Stimulated activated CD8-positive, alpha-beta memory T cell treated with anti-CD3 and anti-CD28 coated beads, Interleukin-12 subunit alpha, Interleukin-12 subunit beta, amount 100 ng/mL, for 1 hour (primary cell): ENCODE measurements around the gene RTF1.
"Not testable (repeated sequence)": the region's sequence is repeated elsewhere in the genome, so short reads cannot be mapped to it uniquely, and the experiment has no call there.

ENCODE experiments used
- DNase-seq: peaks from one replicate; pipeline ENCODE4 v3.0.0-alpha.2; 2020; ENCODE audit warnings: low read depth

The RTF1 gene

DNA sequence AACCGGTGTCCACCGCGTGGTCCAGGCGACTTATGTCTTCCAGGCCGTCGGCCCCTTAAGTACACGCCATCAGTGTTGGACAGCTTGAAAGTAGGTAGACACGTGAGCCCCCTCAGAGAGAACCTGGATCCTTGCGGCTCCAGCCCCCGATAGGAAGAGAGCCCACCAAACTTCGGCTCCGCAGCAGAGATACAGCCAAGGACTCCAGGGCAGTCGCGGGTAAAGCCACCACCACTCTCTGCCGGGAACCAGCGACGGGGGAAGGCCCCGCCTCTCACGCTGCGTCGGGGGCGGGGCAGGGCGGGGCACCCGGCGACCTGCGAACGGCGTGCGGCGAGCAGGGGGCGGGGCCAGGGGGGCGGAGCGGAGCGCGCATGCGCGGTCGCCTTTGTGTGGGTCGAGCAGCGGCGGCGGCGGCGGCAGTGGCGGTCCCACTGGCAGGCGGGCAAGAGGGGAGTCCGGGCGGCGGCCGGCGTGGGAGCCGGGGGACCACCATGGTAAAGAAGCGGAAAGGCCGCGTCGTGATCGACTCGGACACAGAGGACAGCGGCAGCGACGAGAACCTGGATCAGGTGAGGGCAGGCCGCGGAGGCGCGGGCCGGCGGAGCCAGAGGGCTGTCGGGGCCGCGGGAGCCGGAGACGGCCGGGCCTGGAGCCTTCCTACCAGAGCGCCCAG lies at the start of gene RTF1:
TSS of gene RTF1 (plus strand) at position 354 of the 676 bp plus-strand sequence. CDS start at position 375, 21 bp downstream.
- DNase-seq = peak; percentile 96

GRCh38 chr15:41367418-41367817 lies 49.5 kb upstream of the RTF1 start:
- no peak for DNase-seq

GRCh38 chr15:41377978-41378377 lies 38.9 kb upstream of the RTF1 start:
- DNase-seq = no peak

DNA sequence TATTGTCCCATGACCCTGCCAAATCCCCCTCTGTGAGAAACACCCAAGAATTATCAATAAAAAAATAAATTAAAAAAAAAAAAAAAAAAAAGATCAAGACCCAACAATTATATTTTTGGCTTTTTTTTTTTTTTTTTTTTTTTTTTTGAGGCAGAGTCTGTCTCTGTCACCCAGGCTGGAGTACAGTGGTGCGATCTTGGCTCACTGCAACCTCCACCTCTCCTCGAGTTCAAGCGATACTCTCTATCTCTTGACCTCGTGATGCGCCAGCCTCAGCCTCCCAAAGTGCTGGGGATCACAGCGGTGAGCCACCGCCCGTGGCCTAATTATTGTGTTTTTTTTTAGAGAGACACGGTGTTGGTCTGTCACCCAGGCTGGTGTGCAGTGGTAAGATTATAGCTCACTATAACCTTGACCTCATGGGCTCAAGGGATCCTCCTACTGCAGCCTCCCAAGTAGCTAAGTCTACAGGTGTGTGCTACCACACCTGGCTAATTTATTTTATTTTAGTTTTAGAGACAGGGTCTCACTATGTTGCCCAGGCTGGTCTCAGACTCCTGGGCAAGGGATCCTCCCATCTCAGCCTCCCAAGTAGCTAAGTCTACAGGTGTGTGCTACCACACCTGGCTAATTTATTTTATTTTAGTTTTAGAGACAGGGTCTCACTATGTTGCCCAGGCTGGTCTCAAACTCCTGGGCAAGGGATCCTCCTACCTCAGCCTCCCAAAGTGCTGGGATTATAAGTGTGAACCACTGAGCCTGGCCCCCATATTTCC lies 32.7 kb upstream of the RTF1 start:
- DNase-seq = not testable (repeated sequence)

- DNase-seq = no peak
Observed at GRCh38 chr15:41387646-41388045, 29.2 kb upstream of the RTF1 start.

DNA sequence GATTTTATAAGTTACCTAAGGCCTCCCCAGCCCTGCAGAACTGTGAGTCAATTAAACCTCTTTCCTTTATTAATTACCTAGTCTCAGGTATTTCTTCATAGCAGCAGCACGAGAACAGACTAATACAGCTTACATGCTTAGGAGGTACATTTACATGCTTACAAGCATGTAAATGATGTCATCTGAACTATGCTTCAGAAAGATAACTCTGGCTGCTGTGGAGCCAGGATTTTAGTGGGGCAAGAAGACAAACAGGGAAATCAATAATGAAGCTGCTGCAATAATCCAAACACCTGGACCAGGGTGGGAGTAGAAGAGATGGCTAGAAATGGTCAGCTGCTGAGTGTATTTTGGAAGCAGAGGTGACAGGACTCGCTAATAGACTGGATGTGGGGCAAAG lies 24.2 kb upstream of the RTF1 start:
- no peak for DNase-seq

DNA sequence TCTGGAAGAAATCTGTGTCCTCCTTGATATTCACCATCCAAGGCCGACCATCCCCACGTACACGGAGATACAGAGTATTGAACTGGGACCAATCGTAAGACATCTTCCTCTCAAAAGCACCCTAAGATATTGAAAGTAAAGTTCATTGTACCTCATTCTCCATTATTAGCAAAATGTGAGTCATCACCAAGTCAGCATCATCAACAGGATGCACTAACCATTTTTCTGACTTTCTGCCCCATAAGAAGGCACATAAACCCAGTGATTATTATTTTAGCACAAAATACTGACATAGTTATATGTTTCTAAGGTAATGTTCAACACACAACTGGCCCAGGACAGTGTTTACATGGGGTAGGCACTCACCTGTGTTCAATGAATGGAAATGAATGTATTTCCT lies 22.0 kb upstream of the RTF1 start:
- DNase-seq = no peak

- no peak for DNase-seq
Observed at GRCh38 chr15:41396111-41396510, 20.8 kb upstream of the RTF1 start.

DNA sequence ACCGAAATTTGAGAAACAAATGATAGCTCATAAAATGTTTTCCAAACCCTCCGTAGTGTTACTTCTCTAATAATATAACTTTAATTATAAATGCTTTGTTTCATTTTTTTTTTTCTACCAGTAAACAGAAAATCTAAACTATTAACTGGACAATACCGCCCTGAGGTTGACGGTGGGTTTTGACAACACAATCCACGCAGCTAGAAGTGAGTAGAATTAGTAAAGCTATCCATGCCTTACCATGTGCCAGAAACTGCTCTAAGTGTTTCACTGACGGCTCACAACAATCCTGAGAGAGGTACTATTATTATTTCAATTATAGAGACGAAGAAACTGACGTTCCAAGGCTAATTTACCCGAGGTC lies 15.0 kb upstream of the RTF1 start:
- no peak for DNase-seq

- DNase-seq = no peak
Observed at GRCh38 chr15:41407341-41407740, 9.6 kb upstream of the RTF1 start.

- DNase-seq = no peak
Observed at GRCh38 chr15:41408234-41408641, 8.7 kb upstream of the RTF1 start.

DNA sequence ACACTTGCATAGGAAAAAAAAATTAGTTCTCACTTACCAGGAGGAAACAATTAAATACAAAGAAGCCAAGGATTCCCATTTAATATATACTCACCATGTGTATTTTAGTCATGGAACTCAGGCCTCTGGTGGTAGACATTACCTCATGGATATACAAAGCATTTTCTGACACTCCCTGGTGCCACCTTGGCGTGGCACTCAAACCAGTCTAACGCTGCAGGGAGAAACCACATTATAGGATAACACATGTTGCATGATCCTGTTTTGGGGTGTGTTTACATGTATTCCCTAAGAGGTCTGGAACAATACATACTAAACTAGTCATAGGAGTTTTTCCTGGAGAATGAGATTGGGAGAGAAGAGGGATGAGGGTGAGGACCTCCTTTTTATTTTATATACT lies 5.9 kb upstream of the RTF1 start:
- no peak for DNase-seq

- DNase-seq = no peak
Observed at GRCh38 chr15:41411441-41411840, 5.5 kb upstream of the RTF1 start.

GRCh38 chr15:41416128-41416741 lies 660 bp upstream of the RTF1 start:
- DNase-seq = no peak

DNA sequence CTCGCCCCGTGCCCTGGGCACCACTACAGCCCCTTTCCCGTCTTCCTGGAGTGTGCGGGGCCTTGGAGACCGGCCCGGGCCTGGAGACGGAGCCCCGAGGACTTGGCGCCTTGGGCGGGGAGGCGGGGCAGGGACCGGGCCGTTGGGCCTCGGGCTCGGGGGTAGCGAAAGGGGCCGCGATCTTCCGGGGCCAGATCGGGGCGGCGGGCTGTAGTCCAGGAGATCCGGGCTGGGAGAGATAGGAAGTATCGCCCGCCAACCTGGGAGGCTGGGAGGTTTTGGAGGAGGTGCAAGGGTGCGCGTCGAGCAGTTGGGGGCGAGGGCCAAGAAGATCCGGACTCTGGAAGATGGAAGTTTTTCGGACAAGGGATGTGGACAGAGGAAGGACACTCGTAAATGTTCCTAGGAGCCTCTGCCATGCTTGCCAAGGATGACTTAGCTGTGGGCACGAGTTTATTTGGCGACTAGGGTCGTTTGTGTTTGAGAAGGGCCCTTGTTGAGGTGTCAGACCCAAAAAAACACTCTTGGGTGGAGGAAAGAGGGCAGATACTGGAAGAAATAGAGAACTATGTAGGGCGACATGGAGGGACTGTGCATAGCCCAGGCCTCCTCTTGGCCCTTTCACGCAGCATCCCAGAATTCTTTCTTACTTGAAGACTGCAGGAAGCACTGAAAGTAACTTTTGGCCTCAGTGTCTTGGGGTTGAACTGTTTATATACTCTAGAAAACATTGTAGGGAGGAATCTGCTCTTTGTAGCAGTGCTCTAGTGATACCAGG lies 712 bp downstream of the RTF1 start:
- no peak for DNase-seq

DNA sequence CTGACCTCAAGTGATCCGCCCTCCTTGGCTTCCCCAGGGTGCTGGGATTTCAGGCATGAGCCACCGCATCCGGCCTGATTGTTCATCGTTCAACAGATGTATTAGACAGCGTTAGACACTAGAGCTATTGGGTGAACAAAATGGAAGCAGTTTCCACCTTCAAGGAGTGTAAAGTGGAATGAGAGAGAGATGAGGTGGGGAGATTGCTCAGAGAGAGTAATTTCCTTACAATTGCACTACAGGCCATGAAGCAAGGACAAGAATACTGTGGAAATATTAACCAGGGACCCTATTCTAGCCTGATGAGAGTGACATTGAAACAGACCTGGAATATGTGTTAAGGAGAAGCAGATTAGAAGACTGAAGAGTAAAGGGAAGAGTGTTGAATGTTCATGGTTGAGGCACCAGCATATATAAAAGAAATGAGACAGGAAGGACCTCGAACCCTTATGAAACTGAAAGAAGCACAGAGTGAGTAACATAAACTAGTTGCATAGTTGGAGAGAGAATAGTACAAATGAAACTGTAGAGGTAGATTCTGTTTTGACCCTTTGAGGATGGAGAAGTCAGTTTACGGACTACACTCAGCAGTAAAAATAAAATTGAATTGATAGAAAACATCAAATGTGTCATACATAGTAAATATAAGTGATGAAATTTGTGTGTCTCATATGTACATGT lies 7.2 kb downstream of the RTF1 start:
- no peak for DNase-seq

DNA sequence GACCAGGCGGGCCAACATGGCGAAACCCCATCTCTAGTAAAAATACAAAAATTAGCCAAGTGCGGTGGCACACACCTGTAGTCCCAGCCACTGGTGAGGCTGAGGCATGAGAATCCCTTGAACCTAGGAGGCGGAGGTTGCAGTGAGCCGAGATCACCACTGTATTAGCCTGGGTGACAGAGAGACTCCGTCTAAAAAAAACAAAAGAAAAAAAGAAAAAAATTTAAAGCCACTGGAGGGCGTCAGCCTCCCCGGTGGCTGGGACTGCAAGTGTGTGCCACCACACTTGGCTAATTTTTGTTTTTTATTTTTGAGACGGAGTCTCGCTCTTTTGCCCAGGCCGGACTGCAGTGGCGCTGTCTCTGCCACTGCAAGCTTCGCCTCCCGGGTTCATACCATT lies 7.9 kb downstream of the RTF1 start:
- DNase-seq = no peak

GRCh38 chr15:41425907-41426306 lies 9.0 kb downstream of the RTF1 start:
- DNase-seq = not testable (repeated sequence)

DNA sequence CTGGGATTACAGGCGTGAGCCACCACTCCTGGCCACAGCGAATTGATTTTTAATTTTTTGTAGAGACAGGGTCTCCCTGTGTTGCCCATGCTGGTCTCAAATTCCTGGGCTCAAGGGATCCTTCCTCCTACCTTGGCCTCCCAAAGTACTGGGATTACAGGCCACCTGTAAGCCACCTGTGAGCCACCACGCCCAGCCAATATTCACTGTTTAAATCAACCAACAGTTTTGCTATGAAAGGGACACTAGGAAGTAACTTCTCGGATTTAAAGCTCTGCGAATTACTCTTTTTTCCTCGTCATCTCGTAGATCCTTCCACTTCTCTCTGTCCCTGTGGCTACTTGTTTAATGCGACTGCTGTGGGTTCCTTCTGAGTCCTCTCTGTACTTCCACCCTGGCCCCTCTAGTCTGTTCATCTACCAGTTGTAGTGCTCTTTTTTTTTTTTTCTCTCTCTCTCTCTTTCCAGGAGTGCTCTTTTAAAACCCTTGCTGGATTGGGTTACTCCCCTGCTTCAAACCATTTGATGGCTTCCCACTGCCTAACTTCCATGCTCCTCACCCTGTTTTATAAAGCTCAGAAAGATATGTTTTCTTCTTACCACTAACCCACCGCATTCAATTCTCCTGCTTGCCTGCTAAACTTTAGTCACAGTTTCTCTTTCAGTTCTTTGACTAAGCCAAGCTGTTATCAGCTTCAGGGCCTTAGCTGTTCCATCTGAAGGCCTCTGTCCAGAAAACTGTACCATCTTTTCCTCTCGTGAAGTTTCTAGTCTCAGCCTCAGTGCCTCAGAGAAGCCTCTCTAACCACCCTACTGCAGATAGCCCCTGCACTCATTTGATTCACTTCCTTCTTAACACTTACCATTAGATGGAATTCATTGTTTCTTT lies 12.4 kb downstream of the RTF1 start:
- DNase-seq = no peak

DNA sequence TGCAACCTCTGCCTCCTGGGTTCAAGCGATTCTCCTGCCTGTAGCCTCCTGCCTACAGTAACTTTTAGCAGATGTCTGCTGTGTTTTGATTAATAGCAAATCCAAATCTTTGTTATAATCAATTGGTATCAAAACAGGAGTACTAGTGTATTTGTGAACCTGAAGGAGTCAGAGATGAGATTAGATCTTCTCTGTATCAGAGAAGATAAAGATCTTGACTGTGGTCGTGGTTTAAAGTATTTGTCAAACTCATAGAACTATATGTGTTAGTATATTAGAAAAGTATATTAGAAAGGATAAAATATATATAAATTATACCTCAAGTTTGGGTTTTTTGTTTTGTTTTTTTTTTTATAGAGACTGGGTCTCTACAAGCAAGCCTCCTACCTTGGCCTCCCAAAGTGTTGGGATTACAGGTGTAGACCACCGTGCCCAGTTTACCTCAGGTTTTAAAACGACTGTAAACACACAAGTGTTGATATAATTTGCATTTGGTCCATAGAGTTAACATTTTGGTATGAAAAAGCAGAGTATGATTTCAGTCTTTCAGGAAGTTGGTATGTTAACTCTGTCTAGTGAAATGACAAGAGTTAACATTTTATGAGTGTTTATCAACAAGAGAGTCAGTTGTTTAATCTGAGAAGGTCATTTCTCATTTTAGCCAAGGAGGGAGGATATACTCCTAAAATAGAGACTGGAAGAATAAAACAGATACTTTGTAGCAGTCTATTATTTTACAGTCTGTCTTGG lies 18.3 kb downstream of the RTF1 start:
- no peak for DNase-seq
